ENCODE results near the gene CFAP77. TPM values are rescaled to one million over a fixed set of nuclear protein-coding genes. Genes with fewer than 3 reads are reported as not detected.

Gene CFAP77
- total and polyA plus RNA-seq, 10 of the 15 experiments (the other 5 are each of a cell fraction or from before 2014, with no cell fraction given): 0.33 TPM; not detected in 9

GRCh38 chr9:132395560-132395959 lies 14.5 kb upstream of the CFAP77 start:
- no peak overlapping the region for H3K4me3 ChIP-seq
- FAIRE-seq (no peak), DNase-seq (ENCODE audit: low read depth, low spot score) (no peak), ATAC-seq (no peak)
- no peaks in the 10 kb centered on the region for H4K20me1 ChIP-seq (ENCODE audit: control insufficient read depth, insufficient read depth)
- peaks cover 13 to 33% of the 10 kb centered on the region in 2 experiments for H3K36me3 ChIP-seq (ENCODE audit: control insufficient read depth in 2 of 2, insufficient read depth in 2 of 2, low read length in 1 of 2)
- ChIA-PET RAD21 (ENCODE audit: unreplicated experiment) (no interaction called here), CTCF (interaction anchor here (1.2 kb wide), 1 partner anchor 136 kb away, joined by 3 read pairs; no protein-coding TSS in a partner anchor), SMC1A (ENCODE audit: uncharacterized antibody, unreplicated experiment) (interaction anchor here (0.7 to 1.1 kb wide), 3 partner anchors 10 to 126 kb away, joined by 3 read pairs; no protein-coding TSS in a partner anchor), POLR2A (interaction anchor here (0.7 kb wide), 1 partner anchor 9 kb away, joined by 3 read pairs; no protein-coding TSS in a partner anchor)
- in situ Hi-C loops (cut with MboI) (no loop called here), intact Hi-C loops (cut with micrococcal nuclease; ENCODE audit: unreplicated experiment) (no loop called here)
- TF ChIP-seq CHD2 (IDR thresholded peaks at IDR 0.05; ENCODE audit: borderline replicate concordance, low read depth, low read length): no peak
- TF ChIP-seq, protein P1, sequence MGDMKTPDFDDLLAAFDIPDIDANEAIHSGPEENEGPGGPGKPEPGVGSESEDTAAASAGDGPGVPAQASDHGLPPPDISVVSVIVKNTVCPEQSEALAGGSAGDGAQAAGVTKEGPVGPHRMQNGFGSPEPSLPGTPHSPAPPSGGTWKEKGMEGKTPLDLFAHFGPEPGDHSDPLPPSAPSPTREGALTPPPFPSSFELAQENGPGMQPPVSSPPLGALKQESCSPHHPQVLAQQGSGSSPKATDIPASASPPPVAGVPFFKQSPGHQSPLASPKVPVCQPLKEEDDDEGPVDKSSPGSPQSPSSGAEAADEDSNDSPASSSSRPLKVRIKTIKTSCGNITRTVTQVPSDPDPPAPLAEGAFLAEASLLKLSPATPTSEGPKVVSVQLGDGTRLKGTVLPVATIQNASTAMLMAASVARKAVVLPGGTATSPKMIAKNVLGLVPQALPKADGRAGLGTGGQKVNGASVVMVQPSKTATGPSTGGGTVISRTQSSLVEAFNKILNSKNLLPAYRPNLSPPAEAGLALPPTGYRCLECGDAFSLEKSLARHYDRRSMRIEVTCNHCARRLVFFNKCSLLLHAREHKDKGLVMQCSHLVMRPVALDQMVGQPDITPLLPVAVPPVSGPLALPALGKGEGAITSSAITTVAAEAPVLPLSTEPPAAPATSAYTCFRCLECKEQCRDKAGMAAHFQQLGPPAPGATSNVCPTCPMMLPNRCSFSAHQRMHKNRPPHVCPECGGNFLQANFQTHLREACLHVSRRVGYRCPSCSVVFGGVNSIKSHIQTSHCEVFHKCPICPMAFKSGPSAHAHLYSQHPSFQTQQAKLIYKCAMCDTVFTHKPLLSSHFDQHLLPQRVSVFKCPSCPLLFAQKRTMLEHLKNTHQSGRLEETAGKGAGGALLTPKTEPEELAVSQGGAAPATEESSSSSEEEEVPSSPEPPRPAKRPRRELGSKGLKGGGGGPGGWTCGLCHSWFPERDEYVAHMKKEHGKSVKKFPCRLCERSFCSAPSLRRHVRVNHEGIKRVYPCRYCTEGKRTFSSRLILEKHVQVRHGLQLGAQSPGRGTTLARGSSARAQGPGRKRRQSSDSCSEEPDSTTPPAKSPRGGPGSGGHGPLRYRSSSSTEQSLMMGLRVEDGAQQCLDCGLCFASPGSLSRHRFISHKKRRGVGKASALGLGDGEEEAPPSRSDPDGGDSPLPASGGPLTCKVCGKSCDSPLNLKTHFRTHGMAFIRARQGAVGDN (IDR thresholded peaks at IDR 0.05): no peak
- TF ChIP-seq ATF7 (IDR thresholded peaks at IDR 0.05; ENCODE audit: low read depth): no peak
- TF ChIP-seq, protein P2, sequence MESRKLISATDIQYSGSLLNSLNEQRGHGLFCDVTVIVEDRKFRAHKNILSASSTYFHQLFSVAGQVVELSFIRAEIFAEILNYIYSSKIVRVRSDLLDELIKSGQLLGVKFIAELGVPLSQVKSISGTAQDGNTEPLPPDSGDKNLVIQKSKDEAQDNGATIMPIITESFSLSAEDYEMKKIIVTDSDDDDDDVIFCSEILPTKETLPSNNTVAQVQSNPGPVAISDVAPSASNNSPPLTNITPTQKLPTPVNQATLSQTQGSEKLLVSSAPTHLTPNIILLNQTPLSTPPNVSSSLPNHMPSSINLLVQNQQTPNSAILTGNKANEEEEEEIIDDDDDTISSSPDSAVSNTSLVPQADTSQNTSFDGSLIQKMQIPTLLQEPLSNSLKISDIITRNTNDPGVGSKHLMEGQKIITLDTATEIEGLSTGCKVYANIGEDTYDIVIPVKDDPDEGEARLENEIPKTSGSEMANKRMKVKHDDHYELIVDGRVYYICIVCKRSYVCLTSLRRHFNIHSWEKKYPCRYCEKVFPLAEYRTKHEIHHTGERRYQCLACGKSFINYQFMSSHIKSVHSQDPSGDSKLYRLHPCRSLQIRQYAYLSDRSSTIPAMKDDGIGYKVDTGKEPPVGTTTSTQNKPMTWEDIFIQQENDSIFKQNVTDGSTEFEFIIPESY (IDR thresholded peaks at IDR 0.05): no peak
- no peak for TF ChIP-seq MAX (IDR thresholded peaks at IDR 0.05; ENCODE audit: low read depth, low read length)
- TF ChIP-seq PAX8 (IDR thresholded peaks at IDR 0.05): no peak
- TF ChIP-seq SMC3 (IDR thresholded peaks at IDR 0.05; ENCODE audit: borderline replicate concordance, low read length): no peak
- no peak for TF ChIP-seq CBFB (IDR thresholded peaks at IDR 0.05; ENCODE audit: low read depth)
- TF ChIP-seq TAF1 (IDR thresholded peaks at IDR 0.05; ENCODE audit: borderline replicate concordance, low read depth, low read length): no peak
- no peak for TF ChIP-seq MEF2A (IDR thresholded peaks at IDR 0.05; ENCODE audit: insufficient read depth, low read depth, low read length)
- no peak for TF ChIP-seq SREBF2 (IDR thresholded peaks at IDR 0.05; ENCODE audit: low read length)
- TF ChIP-seq EED (IDR thresholded peaks at IDR 0.05; ENCODE audit: low read depth): no peak
- no peak for TF ChIP-seq NR2C2 (IDR thresholded peaks at IDR 0.05; ENCODE audit: borderline replicate concordance, control insufficient read depth, insufficient read length, low read depth)
- TF ChIP-seq BCL11A (IDR thresholded peaks at IDR 0.05; ENCODE audit: low read depth, low read length): no peak
- no peak overlapping the region for H3K27ac ChIP-seq (ENCODE audit: control insufficient read depth, insufficient read depth)
- no peaks in the 10 kb centered on the region for H3K27me3 ChIP-seq (replicated peaks in 1 of 2; ENCODE audit: control insufficient read depth in 2 of 2, insufficient read depth in 2 of 2, low read length in 1 of 2)
- no TSS peak for BruUV-seq (replicated peaks)
- no peak overlapping the region for H2AFZ ChIP-seq (ENCODE audit: control insufficient read depth, low read depth, low read length)
- no peaks in the 10 kb centered on the region for H3K79me2 ChIP-seq (ENCODE audit: control insufficient read depth, insufficient read depth, low read length)
- H3K9me3 ChIP-seq (replicated peaks; ENCODE audit: control insufficient read depth, insufficient read depth, low read length): no peaks in the 10 kb centered on the region
- no peaks in the 10 kb centered on the region; the same call in 1 of the 2 replicates for H3K4me1 ChIP-seq (ENCODE audit: control insufficient read depth, insufficient read depth, low read length)
- no peak overlapping the region for H3K9ac ChIP-seq (ENCODE audit: control insufficient read depth, insufficient read depth, low read length)
- H3K4me2 ChIP-seq (ENCODE audit: control insufficient read depth, insufficient read depth): no peak overlapping the region
- WGBS (ENCODE audit: insufficient coverage, insufficient replicate concordance, low lambda C conversion rate, missing lambda C conversion rate): 91% methylated on average over 11 of the region's 11 CpGs
